ENCODE data around the gene DAPK1. TPM values are rescaled to one million over a fixed set of nuclear protein-coding genes. Genes with fewer than 3 reads are reported as not detected.

Gene DAPK1
- total RNA-seq, 1 donor from 2014 or later, result 168 TPM

- no peak for TF ChIP-seq CTCF (IDR thresholded peaks at IDR 0.05)
- DNase-seq, result no peak
- peaks cover 86% of the 10 kb centered on the region for H3K36me3 ChIP-seq
- no peaks in the 10 kb centered on the region for H3K4me1 ChIP-seq
- no peaks in the 10 kb centered on the region for H3K9me3 ChIP-seq
- no peak overlapping the region for H3K4me3 ChIP-seq
- ATAC-seq, result no peak
- H3K27ac ChIP-seq, result no peak overlapping the region
- no peaks in the 10 kb centered on the region for H3K27me3 ChIP-seq
- intact Hi-C loops (cut with DNase I), result no loop called here
These were observed 203.8 kb downstream of the DAPK1 start for GRCh38 chr9:87701491-87701890.

GRCh38 chr9:87701931-87702421 lies 204.3 kb downstream of the DAPK1 start:
- Histone ChIP-seq H3K27ac (no peak overlapping the region), H3K9me3 (no peaks in the 10 kb centered on the region), H3K27me3 (no peaks in the 10 kb centered on the region), H3K4me1 (no peaks in the 10 kb centered on the region), H3K4me3 (no peak overlapping the region), H3K36me3 (peaks cover 86% of the 10 kb centered on the region)
- TF ChIP-seq CTCF (IDR thresholded peaks at IDR 0.05), result no peak
- ATAC-seq (no peak), DNase-seq (no peak)
- intact Hi-C loops (cut with DNase I), result no loop called here

- peaks cover 86% of the 10 kb centered on the region for H3K36me3 ChIP-seq
- intact Hi-C loops (cut with DNase I), result no loop called here
- no peaks in the 10 kb centered on the region for H3K9me3 ChIP-seq
- no peaks in the 10 kb centered on the region for H3K4me1 ChIP-seq
- H3K4me3 ChIP-seq, result no peak overlapping the region
- no peak for TF ChIP-seq CTCF (IDR thresholded peaks at IDR 0.05)
- no peak for DNase-seq
- H3K27ac ChIP-seq, result no peak overlapping the region
- no peaks in the 10 kb centered on the region for H3K27me3 ChIP-seq
- ATAC-seq, result no peak
These were observed 205.3 kb downstream of the DAPK1 start for GRCh38 chr9:87702921-87703320.

- Histone ChIP-seq H3K9me3 (no peaks in the 10 kb centered on the region), H3K27me3 (no peaks in the 10 kb centered on the region), H3K4me1 (no peaks in the 10 kb centered on the region), H3K4me3 (no peak overlapping the region), H3K27ac (no peak overlapping the region), H3K36me3 (peaks cover 81% of the 10 kb centered on the region)
- intact Hi-C loops (cut with DNase I), result no loop called here
- DNase-seq (no peak), ATAC-seq (no peak)
- no peak for TF ChIP-seq CTCF (IDR thresholded peaks at IDR 0.05)
These were observed 206.1 kb downstream of the DAPK1 start for GRCh38 chr9:87703636-87704276.

- Histone ChIP-seq H3K27me3 (no peaks in the 10 kb centered on the region), H3K27ac (no peak overlapping the region), H3K4me3 (no peak overlapping the region), H3K36me3 (peaks cover 81% of the 10 kb centered on the region), H3K9me3 (no peaks in the 10 kb centered on the region), H3K4me1 (no peaks in the 10 kb centered on the region)
- intact Hi-C loops (cut with DNase I), result no loop called here
- DNase-seq, result no peak
- ATAC-seq, result no peak
- TF ChIP-seq CTCF (IDR thresholded peaks at IDR 0.05), result no peak
These were observed 206.7 kb downstream of the DAPK1 start for GRCh38 chr9:87704342-87704741.

Measured in upper lobe of right lung (tissue), 1 donor.